ENCODE measurements around the gene HBE1. TPM values are rescaled to one million over a fixed set of nuclear protein-coding genes. Genes with fewer than 3 reads are reported as not detected.

HBE1 gene
- total and polyA plus RNA-seq, 9 of the 15 experiments (the other 6 are each of a cell fraction or from before 2014, with no cell fraction given): 612 to 10,250 (median 2,181) TPM

Other genes starting within 250 kb of the HBE1 start
Only the 7 nearest of the 21 such genes appear.
- gene OR51V1, start 69.3 kb downstream of the HBE1 start, total RNA-seq (2014; rRNA removed): not detected in 2 replicates
- not detected in 2 replicates for gene OR51V1, start 69.3 kb downstream of the HBE1 start, total RNA-seq (2014; rRNA removed; fragmentation: Illumina TruSeq; extraction: Trizol)
- not detected in 2 replicates for gene OR51V1, start 69.3 kb downstream of the HBE1 start, total RNA-seq (2015; rRNA removed; fragmentation: Illumina TruSeq; extraction: Trizol)
- not detected in 2 replicates for gene OR51V1, start 69.3 kb downstream of the HBE1 start, total RNA-seq (2021)
- not detected in 2 replicates for gene OR51V1, start 69.3 kb downstream of the HBE1 start, polyA plus RNA-seq (2011; rRNA removed)
- gene OR51V1, start 69.3 kb downstream of the HBE1 start, polyA plus RNA-seq (2014; fragmentation: Illumina TruSeq; extraction: Trizol): not detected in 2 replicates
- not detected for gene OR51V1, start 69.3 kb downstream of the HBE1 start, polyA plus RNA-seq (2014; fragmentation: Nextera tagmentation; extraction: Ambion mirVana)
- gene OR51V1, start 69.3 kb downstream of the HBE1 start, polyA plus RNA-seq (2014; rRNA removed): not detected in 2 replicates
- gene HBB, start 42.9 kb downstream of the HBE1 start, total RNA-seq (2014; rRNA removed): 0.33 TPM in 1 of 2 replicates, not detected in the other
- 0.33 and 0.45 TPM in 2 replicates for gene HBB, start 42.9 kb downstream of the HBE1 start, total RNA-seq (2014; rRNA removed; fragmentation: Illumina TruSeq; extraction: Trizol)
- gene HBB, start 42.9 kb downstream of the HBE1 start, total RNA-seq (2015; rRNA removed; fragmentation: Illumina TruSeq; extraction: Trizol): not detected in 2 replicates
- gene HBB, start 42.9 kb downstream of the HBE1 start, total RNA-seq (2021): 0.72 and 1.5 TPM in 2 replicates
- gene HBB, start 42.9 kb downstream of the HBE1 start, polyA plus RNA-seq (2011; rRNA removed): 0.23 and 0.46 TPM in 2 replicates
- gene HBB, start 42.9 kb downstream of the HBE1 start, polyA plus RNA-seq (2014; fragmentation: Illumina TruSeq; extraction: Trizol): 1.0 and 1.1 TPM in 2 replicates
- gene HBB, start 42.9 kb downstream of the HBE1 start, polyA plus RNA-seq (2014; fragmentation: Nextera tagmentation; extraction: Ambion mirVana): 1 to 10 TPM; 1.2 to 3.4 TPM
- gene HBB, start 42.9 kb downstream of the HBE1 start, polyA plus RNA-seq (2014; rRNA removed): 0.18 and 1.2 TPM in 2 replicates
- gene HBD, start 35.5 kb downstream of the HBE1 start, total RNA-seq (2014; rRNA removed): 19.9 and 20.9 TPM in 2 replicates
- 26.9 and 27.6 TPM in 2 replicates for gene HBD, start 35.5 kb downstream of the HBE1 start, total RNA-seq (2014; rRNA removed; fragmentation: Illumina TruSeq; extraction: Trizol)
- 11.8 and 13.4 TPM in 2 replicates for gene HBD, start 35.5 kb downstream of the HBE1 start, total RNA-seq (2015; rRNA removed; fragmentation: Illumina TruSeq; extraction: Trizol)
- 26.6 and 28.0 TPM in 2 replicates for gene HBD, start 35.5 kb downstream of the HBE1 start, total RNA-seq (2021)
- gene HBD, start 35.5 kb downstream of the HBE1 start, polyA plus RNA-seq (2011; rRNA removed): 26.0 and 46.3 TPM in 2 replicates
- 36.0 and 44.6 TPM in 2 replicates for gene HBD, start 35.5 kb downstream of the HBE1 start, polyA plus RNA-seq (2014; fragmentation: Illumina TruSeq; extraction: Trizol)
- gene HBD, start 35.5 kb downstream of the HBE1 start, polyA plus RNA-seq (2014; fragmentation: Nextera tagmentation; extraction: Ambion mirVana): 100 to 1,000 TPM; 137 to 169 TPM
- gene HBD, start 35.5 kb downstream of the HBE1 start, polyA plus RNA-seq (2014; rRNA removed): 29.5 and 48.5 TPM in 2 replicates
- 3,349 and 3,828 TPM in 2 replicates for gene HBG1, start 20.1 kb downstream of the HBE1 start, total RNA-seq (2014; rRNA removed)
- gene HBG1, start 20.1 kb downstream of the HBE1 start, total RNA-seq (2014; rRNA removed; fragmentation: Illumina TruSeq; extraction: Trizol): 3,691 and 4,785 TPM in 2 replicates
- 1,066 and 1,105 TPM in 2 replicates for gene HBG1, start 20.1 kb downstream of the HBE1 start, total RNA-seq (2015; rRNA removed; fragmentation: Illumina TruSeq; extraction: Trizol)
- 3,171 and 3,343 TPM in 2 replicates for gene HBG1, start 20.1 kb downstream of the HBE1 start, total RNA-seq (2021)
- gene HBG1, start 20.1 kb downstream of the HBE1 start, polyA plus RNA-seq (2011; rRNA removed): 10,167 and 10,862 TPM in 2 replicates
- gene HBG1, start 20.1 kb downstream of the HBE1 start, polyA plus RNA-seq (2014; fragmentation: Illumina TruSeq; extraction: Trizol): 4,898 and 6,694 TPM in 2 replicates
- gene HBG1, start 20.1 kb downstream of the HBE1 start, polyA plus RNA-seq (2014; fragmentation: Nextera tagmentation; extraction: Ambion mirVana): over 10,000 TPM; 14,841 to 16,338 TPM
- 5,149 and 5,228 TPM in 2 replicates for gene HBG1, start 20.1 kb downstream of the HBE1 start, polyA plus RNA-seq (2014; rRNA removed)
- gene HBG2, start 15.2 kb downstream of the HBE1 start, total RNA-seq (2014; rRNA removed): 4,133 and 5,659 TPM in 2 replicates
- gene HBG2, start 15.2 kb downstream of the HBE1 start, total RNA-seq (2014; rRNA removed; fragmentation: Illumina TruSeq; extraction: Trizol): 14,495 and 14,520 TPM in 2 replicates
- 1,503 and 1,626 TPM in 2 replicates for gene HBG2, start 15.2 kb downstream of the HBE1 start, total RNA-seq (2015; rRNA removed; fragmentation: Illumina TruSeq; extraction: Trizol)
- 9,242 and 9,746 TPM in 2 replicates for gene HBG2, start 15.2 kb downstream of the HBE1 start, total RNA-seq (2021)
- gene HBG2, start 15.2 kb downstream of the HBE1 start, polyA plus RNA-seq (2011; rRNA removed): 14,543 and 18,939 TPM in 2 replicates
- 5,264 and 6,648 TPM in 2 replicates for gene HBG2, start 15.2 kb downstream of the HBE1 start, polyA plus RNA-seq (2014; fragmentation: Illumina TruSeq; extraction: Trizol)
- gene HBG2, start 15.2 kb downstream of the HBE1 start, polyA plus RNA-seq (2014; fragmentation: Nextera tagmentation; extraction: Ambion mirVana): over 10,000 TPM; 53,065 to 58,619 TPM
- gene HBG2, start 15.2 kb downstream of the HBE1 start, polyA plus RNA-seq (2014; rRNA removed): 10,515 and 11,063 TPM in 2 replicates
- 20.5 and 22.1 TPM in 2 replicates for gene OR51B4, start 32.0 kb upstream of the HBE1 start, total RNA-seq (2014; rRNA removed)
- gene OR51B4, start 32.0 kb upstream of the HBE1 start, total RNA-seq (2014; rRNA removed; fragmentation: Illumina TruSeq; extraction: Trizol): 48.3 and 56.4 TPM in 2 replicates
- 39.9 and 42.2 TPM in 2 replicates for gene OR51B4, start 32.0 kb upstream of the HBE1 start, total RNA-seq (2015; rRNA removed; fragmentation: Illumina TruSeq; extraction: Trizol)
- gene OR51B4, start 32.0 kb upstream of the HBE1 start, total RNA-seq (2021): 43.8 and 48.2 TPM in 2 replicates
- 64.6 and 65.5 TPM in 2 replicates for gene OR51B4, start 32.0 kb upstream of the HBE1 start, polyA plus RNA-seq (2011; rRNA removed)
- 53.2 and 55.8 TPM in 2 replicates for gene OR51B4, start 32.0 kb upstream of the HBE1 start, polyA plus RNA-seq (2014; fragmentation: Illumina TruSeq; extraction: Trizol)
- 10 to 100 TPM; 17.1 to 23.8 TPM for gene OR51B4, start 32.0 kb upstream of the HBE1 start, polyA plus RNA-seq (2014; fragmentation: Nextera tagmentation; extraction: Ambion mirVana)
- 22.8 and 32.9 TPM in 2 replicates for gene OR51B4, start 32.0 kb upstream of the HBE1 start, polyA plus RNA-seq (2014; rRNA removed)
- gene OR51B2, start 54.4 kb upstream of the HBE1 start, total RNA-seq (2014; rRNA removed): 3.4 and 4.0 TPM in 2 replicates
- 6.6 TPM in 2 replicates for gene OR51B2, start 54.4 kb upstream of the HBE1 start, total RNA-seq (2014; rRNA removed; fragmentation: Illumina TruSeq; extraction: Trizol)
- 5.0 and 5.7 TPM in 2 replicates for gene OR51B2, start 54.4 kb upstream of the HBE1 start, total RNA-seq (2015; rRNA removed; fragmentation: Illumina TruSeq; extraction: Trizol)
- 3.3 and 4.0 TPM in 2 replicates for gene OR51B2, start 54.4 kb upstream of the HBE1 start, total RNA-seq (2021)
- 5.7 and 10.5 TPM in 2 replicates for gene OR51B2, start 54.4 kb upstream of the HBE1 start, polyA plus RNA-seq (2011; rRNA removed)
- 3.3 and 3.5 TPM in 2 replicates for gene OR51B2, start 54.4 kb upstream of the HBE1 start, polyA plus RNA-seq (2014; fragmentation: Illumina TruSeq; extraction: Trizol)
- under 1 TPM; 0.38 to 0.84 TPM for gene OR51B2, start 54.4 kb upstream of the HBE1 start, polyA plus RNA-seq (2014; fragmentation: Nextera tagmentation; extraction: Ambion mirVana)
- 2.6 and 2.7 TPM in 2 replicates for gene OR51B2, start 54.4 kb upstream of the HBE1 start, polyA plus RNA-seq (2014; rRNA removed)

Data from K562 (cell line).